HepG2 (cell line): ENCODE data around the gene GPATCH8. TPM values are rescaled to one million over a fixed set of nuclear protein-coding genes. Genes with fewer than 3 reads are reported as not detected.

Experiments
- ATAC-seq: fragments of 200-7000 bp; cut with Tn5 transposase; 3 replicates; pipeline ENCODE4 v1.9.1; 2020; ENCODE audit warnings: mild to moderate bottlenecking, moderate library complexity
- BruUV-seq: library from RNA; stranded (reverse); fragments of 400-500 nt; replicated peaks from 2 replicates; lab custom pipeline; 2021; lab: Mats Ljungman, UMichigan
- CTCF ChIA-PET: fragments of 300-600 bp; formaldehyde crosslinking; extraction: SDS; loops from one replicate; lab custom pipeline; 2021; ENCODE audit warnings: low total read pairs, inconsistent platforms, low intra/inter-chr PET ratio; lab: Yijun Ruan, JAX
- POLR2A ChIA-PET: fragments of 350-600 bp; sonication (Branson Sonifier 250); formaldehyde crosslinking; loops from one replicate; lab custom pipeline; 2020; ENCODE audit warnings: antibody characterized with exemption, inconsistent platforms; lab: Yijun Ruan, JAX
- DNase-seq: peaks from one replicate; pipeline ENCODE4 v3.0.0-alpha.2; 2015; ENCODE audit warnings: low spot score
- FAIRE-seq: peaks from 3 replicates; lab custom pipeline; 2011; peaks lifted over from hg19 to GRCh38; lab: Jason Lieb, UNC
- H2AFZ ChIP-seq: one replicate; pipeline ENCODE4 v1.6.1; 2011; ENCODE audit warnings: low read length, inconsistent platforms
- H3K27ac ChIP-seq: fragments of 300-600 bp; 3 replicates; pipeline ENCODE4 v1.8.0; 2011; ENCODE audit warnings: mixed run types, mild to moderate bottlenecking, mixed read lengths, low read length, inconsistent platforms; ENCODE audit not compliant: insufficient read depth; ENCODE audit errors: extremely low read length
- H3K27me3 ChIP-seq, 2 experiments: fragments of 200-600 bp in 1 of 2; 2 replicates in 1 of 2; 3 replicates in 1 of 2; pipeline versions ENCODE4 v1.6.0 to v1.8.0; 2011; ENCODE audit warnings: low read length in 2 of 2, mild to moderate bottlenecking in 2 of 2, moderate library complexity in 2 of 2, inconsistent platforms in 1 of 2; ENCODE audit not compliant: insufficient read depth in 2 of 2, control insufficient read depth in 1 of 2
- H3K36me3 ChIP-seq, 2 experiments: fragments of 200-600 bp in 1 of 2; replicated peaks in 1 of 2; 2 replicates in 1 of 2; 3 replicates in 1 of 2; pipeline versions ENCODE4 v1.5.1 to v1.8.0; 2011; ENCODE audit warnings: low read length in 2 of 2, inconsistent platforms in 1 of 2; ENCODE audit not compliant: insufficient read depth in 2 of 2, control insufficient read depth in 1 of 2
- H3K4me1 ChIP-seq: 2 replicates; pipeline ENCODE4 v1.5.1; 2012; ENCODE audit warnings: low read length, inconsistent platforms; ENCODE audit not compliant: insufficient read depth
- H3K4me2 ChIP-seq: 2 replicates; pipeline ENCODE4 v1.6.0; 2011; ENCODE audit warnings: low read depth, low read length, inconsistent platforms
- H3K4me3 ChIP-seq, 3 experiments: fragments of 200-600 bp in 1 of 3; sonication (generic), shearing (Covaris generic) in 1 of 3; replicated peaks in 1 of 3; 2 replicates each; pipeline ENCODE4 v1.5.1; 2011 to 2016; ENCODE audit warnings: low read length in 3 of 3, inconsistent platforms in 2 of 3, low read depth in 2 of 3, mild to moderate bottlenecking in 2 of 3, control low read depth in 1 of 3, mixed read lengths in 1 of 3; ENCODE audit not compliant: insufficient read depth in 1 of 3
- H3K79me2 ChIP-seq: one replicate; pipeline ENCODE4 v1.6.1; 2011; ENCODE audit warnings: low read length, inconsistent platforms; ENCODE audit not compliant: insufficient read depth
- H3K9ac ChIP-seq: 2 replicates; pipeline ENCODE4 v1.6.0; 2011; ENCODE audit warnings: mild to moderate bottlenecking, low read depth, low read length, inconsistent platforms; ENCODE audit not compliant: insufficient read depth
- H3K9me3 ChIP-seq: 2 replicates; pipeline ENCODE4 v1.5.1; 2012; ENCODE audit warnings: mild to moderate bottlenecking, low read length
- H4K20me1 ChIP-seq: 2 replicates; pipeline ENCODE4 v1.6.0; 2011; ENCODE audit warnings: inconsistent platforms, mild to moderate bottlenecking, low read length, moderate library complexity; ENCODE audit not compliant: insufficient read depth
- GATAD1 ChIP-seq: IDR thresholded peaks from 2 replicates; pipeline ENCODE4 v1.6.1; 2016; ENCODE audit warnings: missing genetic modification reagents, missing compliant biosample characterization
- HMG20B ChIP-seq: conservative IDR thresholded peaks from 2 replicates; pipeline ENCODE4 v1.6.1; 2016; ENCODE audit warnings: missing genetic modification reagents, missing compliant biosample characterization
- JARID2 ChIP-seq: sonication (generic); formaldehyde crosslinking; IDR thresholded peaks from 2 replicates; pipeline ENCODE4 v1.8.1; 2023; ENCODE audit warnings: missing genetic modification reagents, inconsistent platforms; ENCODE audit not compliant: insufficient replicate concordance
- REPIN1 ChIP-seq: sonication (generic); formaldehyde crosslinking; IDR thresholded peaks from 2 replicates; pipeline ENCODE4 v1.8.0; 2022; ENCODE audit warnings: missing genetic modification reagents, low read depth, mild to moderate bottlenecking, borderline replicate concordance
- SMAD3 ChIP-seq: sonication (generic); formaldehyde crosslinking; IDR thresholded peaks from 2 replicates; pipeline ENCODE4 v1.4.0; 2020; ENCODE audit warnings: missing genetic modification reagents
- ZNF709 ChIP-seq: sonication (generic); formaldehyde crosslinking; IDR thresholded peaks from 2 replicates; pipeline ENCODE4 v1.5.0; 2020; ENCODE audit warnings: mild to moderate bottlenecking, missing genetic modification reagents
- WGBS: methylation state at CpG from one replicate; pipeline ENCODE4 v1.1.6; 2017; ENCODE audit warnings: low lambda C conversion rate; 5-methylcytosine and 5-hydroxymethylcytosine counted together
- in situ Hi-C: cut with HindIII; loops from 2 replicates; pipeline ENCODE4 v1.10.0; 2017; ENCODE audit warnings: low pct_unique_long_range_greater_than_20kb; ENCODE audit not compliant: extremely low pct_ligation_motif_present
- intact Hi-C: fragments of 100-400 bp; cut with micrococcal nuclease; formaldehyde crosslinking; loops from one replicate; pipeline ENCODE4 v1.10.0; 2022; ENCODE audit not compliant: unreplicated experiment
- polyA plus RNA-seq, 8 experiments: library from polyadenylated mRNA; depleted of rRNA in 3 of 8; stranded (reverse) in 7 of 8; unstranded in 1 of 8; fragments of >200 nt; fragmentation: Illumina TruSeq in 4 of 8; extraction: Trizol in 4 of 8; gene quantifications; 2 replicates each; pipeline versions ENCODE4 v1.2.1 to v1.2.3, GENCODE V29; 2011 to 2016; ENCODE audit warnings: low read depth in 4 of 8, missing spikeins in 1 of 8, mixed read lengths in 1 of 8; ENCODE audit not compliant: insufficient read depth in 1 of 8
- total RNA-seq, 5 experiments: library from RNA; depleted of rRNA; stranded (reverse); fragments of >200 nt; fragmentation: Illumina TruSeq; extraction: Trizol; gene quantifications; 2 replicates each; pipeline ENCODE4 v1.2.3, GENCODE V29; 2016; ENCODE audit warnings: low read depth in 1 of 5
- TF ChIP-seq, protein P1 (sequence below): IDR thresholded peaks from 2 replicates; pipeline ENCODE4 v1.6.1; 2016; ENCODE audit warnings: low read depth, missing genetic modification reagents, missing compliant biosample characterization

The GPATCH8 gene
- total and polyA plus RNA-seq, 2 of the 13 experiments (the other 11 are each of a cell fraction or from before 2014, with no cell fraction given): 20.7 to 21.5 TPM

DNA sequence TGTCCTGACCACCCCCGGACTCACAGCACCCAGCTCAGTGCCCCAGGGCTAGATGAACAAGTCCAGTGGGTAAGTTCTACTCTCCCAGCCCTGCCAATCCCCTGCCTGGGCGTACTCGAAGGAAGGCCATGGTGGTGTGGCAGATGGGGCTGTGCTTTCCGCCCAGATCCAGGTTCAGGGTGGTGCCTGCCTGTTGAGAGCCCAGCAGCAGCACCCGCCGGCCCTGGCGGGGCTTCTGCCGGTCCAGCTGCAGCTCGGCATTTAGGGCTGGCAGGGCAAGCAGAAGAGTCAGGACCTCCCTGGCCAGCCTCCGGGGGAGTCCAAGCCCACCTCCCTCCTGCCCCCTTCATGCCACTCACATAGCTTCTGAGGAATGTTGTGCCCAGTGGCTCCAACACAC is 123.3 kb downstream of the GPATCH8 start:
- no peak overlapping the region for H3K4me3 ChIP-seq
- no peak for FAIRE-seq
- TF ChIP-seq GATAD1 (no peak), SMAD3 (CRISPR knock-in tag) (no peak), REPIN1 (CRISPR knock-in tag) (no peak), JARID2 (CRISPR knock-in tag) (no peak), ZNF709 (CRISPR knock-in tag) (no peak), HMG20B (CRISPR knock-in tag) (no peak)
- TF ChIP-seq, protein P1, sequence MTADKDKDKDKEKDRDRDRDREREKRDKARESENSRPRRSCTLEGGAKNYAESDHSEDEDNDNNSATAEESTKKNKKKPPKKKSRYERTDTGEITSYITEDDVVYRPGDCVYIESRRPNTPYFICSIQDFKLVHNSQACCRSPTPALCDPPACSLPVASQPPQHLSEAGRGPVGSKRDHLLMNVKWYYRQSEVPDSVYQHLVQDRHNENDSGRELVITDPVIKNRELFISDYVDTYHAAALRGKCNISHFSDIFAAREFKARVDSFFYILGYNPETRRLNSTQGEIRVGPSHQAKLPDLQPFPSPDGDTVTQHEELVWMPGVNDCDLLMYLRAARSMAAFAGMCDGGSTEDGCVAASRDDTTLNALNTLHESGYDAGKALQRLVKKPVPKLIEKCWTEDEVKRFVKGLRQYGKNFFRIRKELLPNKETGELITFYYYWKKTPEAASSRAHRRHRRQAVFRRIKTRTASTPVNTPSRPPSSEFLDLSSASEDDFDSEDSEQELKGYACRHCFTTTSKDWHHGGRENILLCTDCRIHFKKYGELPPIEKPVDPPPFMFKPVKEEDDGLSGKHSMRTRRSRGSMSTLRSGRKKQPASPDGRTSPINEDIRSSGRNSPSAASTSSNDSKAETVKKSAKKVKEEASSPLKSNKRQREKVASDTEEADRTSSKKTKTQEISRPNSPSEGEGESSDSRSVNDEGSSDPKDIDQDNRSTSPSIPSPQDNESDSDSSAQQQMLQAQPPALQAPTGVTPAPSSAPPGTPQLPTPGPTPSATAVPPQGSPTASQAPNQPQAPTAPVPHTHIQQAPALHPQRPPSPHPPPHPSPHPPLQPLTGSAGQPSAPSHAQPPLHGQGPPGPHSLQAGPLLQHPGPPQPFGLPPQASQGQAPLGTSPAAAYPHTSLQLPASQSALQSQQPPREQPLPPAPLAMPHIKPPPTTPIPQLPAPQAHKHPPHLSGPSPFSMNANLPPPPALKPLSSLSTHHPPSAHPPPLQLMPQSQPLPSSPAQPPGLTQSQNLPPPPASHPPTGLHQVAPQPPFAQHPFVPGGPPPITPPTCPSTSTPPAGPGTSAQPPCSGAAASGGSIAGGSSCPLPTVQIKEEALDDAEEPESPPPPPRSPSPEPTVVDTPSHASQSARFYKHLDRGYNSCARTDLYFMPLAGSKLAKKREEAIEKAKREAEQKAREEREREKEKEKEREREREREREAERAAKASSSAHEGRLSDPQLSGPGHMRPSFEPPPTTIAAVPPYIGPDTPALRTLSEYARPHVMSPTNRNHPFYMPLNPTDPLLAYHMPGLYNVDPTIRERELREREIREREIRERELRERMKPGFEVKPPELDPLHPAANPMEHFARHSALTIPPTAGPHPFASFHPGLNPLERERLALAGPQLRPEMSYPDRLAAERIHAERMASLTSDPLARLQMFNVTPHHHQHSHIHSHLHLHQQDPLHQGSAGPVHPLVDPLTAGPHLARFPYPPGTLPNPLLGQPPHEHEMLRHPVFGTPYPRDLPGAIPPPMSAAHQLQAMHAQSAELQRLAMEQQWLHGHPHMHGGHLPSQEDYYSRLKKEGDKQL (CRISPR knock-in tag): no peak
- H3K4me1 ChIP-seq: peaks cover 26% of the 10 kb centered on the region
- no peak overlapping the region for H3K9ac ChIP-seq
- no peaks in the 10 kb centered on the region for H3K79me2 ChIP-seq
- in situ Hi-C loops (no loop called here), intact Hi-C loops (no loop called here)
- BruUV-seq: no TSS peak
- ChIA-PET CTCF (no interaction called here), POLR2A (no interaction called here)
- ATAC-seq: no peak
- H3K36me3 ChIP-seq: no peaks in the 10 kb centered on the region
- DNase-seq: no peak
- H4K20me1 ChIP-seq: no peaks in the 10 kb centered on the region; the same call in 1 of the 2 replicates
- no peak overlapping the region for H3K4me2 ChIP-seq
- no peaks in the 10 kb centered on the region for H3K9me3 ChIP-seq
- H3K27me3 ChIP-seq: peaks cover 18 to 63% of the 10 kb centered on the region in 2 experiments
- H2AFZ ChIP-seq: no peak overlapping the region
- 39% methylated on average over 3 of the region's 10 CpGs for WGBS
- H3K27ac ChIP-seq: no peak overlapping the region
